ENCODE data around the gene CD302. TPM values are rescaled to one million over a fixed set of nuclear protein-coding genes. Genes with fewer than 3 reads are reported as not detected.

CD302 gene
- total and polyA plus RNA-seq, 2 donors (not counting 3 experiments of a cell fraction or from before 2014, with no cell fraction given), result 10.4 to 10.6 TPM

DNA sequence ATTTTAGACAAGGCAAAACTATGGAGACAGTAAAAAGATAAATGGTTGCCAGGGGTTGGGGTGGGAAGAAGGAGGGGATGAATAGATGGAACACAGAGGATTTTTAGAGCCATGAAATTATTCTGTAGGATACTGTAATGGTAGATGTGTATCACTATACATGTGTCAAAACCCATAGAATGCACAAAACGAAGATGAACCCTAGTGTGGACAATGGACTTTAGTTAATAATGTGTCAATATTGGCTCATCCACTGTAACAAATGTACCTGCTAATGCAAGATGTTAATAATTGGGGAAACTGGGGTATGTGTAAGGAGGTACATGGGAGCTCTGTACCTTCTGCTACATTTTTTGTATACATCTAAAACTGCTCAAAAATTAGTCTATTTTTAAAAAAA, 1.8 kb upstream of the CD302 start:
- DNase-seq (ENCODE audit: low read depth, low spot score) (no peak), FAIRE-seq (no peak)
- no peaks in the 10 kb centered on the region for H3K9me1 ChIP-seq (replicated peaks; ENCODE audit: control insufficient read depth, extremely low read depth, insufficient read depth, low read length)
- no peak overlapping the region for H3K9ac ChIP-seq (replicated peaks; ENCODE audit: extremely low read depth, insufficient read depth, low read length)
- no peaks in the 10 kb centered on the region for H4K20me1 ChIP-seq (replicated peaks; ENCODE audit: control insufficient read depth, extremely low read depth, insufficient read depth, low read length)
- TF ChIP-seq, protein P1, sequence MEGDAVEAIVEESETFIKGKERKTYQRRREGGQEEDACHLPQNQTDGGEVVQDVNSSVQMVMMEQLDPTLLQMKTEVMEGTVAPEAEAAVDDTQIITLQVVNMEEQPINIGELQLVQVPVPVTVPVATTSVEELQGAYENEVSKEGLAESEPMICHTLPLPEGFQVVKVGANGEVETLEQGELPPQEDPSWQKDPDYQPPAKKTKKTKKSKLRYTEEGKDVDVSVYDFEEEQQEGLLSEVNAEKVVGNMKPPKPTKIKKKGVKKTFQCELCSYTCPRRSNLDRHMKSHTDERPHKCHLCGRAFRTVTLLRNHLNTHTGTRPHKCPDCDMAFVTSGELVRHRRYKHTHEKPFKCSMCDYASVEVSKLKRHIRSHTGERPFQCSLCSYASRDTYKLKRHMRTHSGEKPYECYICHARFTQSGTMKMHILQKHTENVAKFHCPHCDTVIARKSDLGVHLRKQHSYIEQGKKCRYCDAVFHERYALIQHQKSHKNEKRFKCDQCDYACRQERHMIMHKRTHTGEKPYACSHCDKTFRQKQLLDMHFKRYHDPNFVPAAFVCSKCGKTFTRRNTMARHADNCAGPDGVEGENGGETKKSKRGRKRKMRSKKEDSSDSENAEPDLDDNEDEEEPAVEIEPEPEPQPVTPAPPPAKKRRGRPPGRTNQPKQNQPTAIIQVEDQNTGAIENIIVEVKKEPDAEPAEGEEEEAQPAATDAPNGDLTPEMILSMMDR (IDR thresholded peaks at IDR 0.05; ENCODE audit: extremely low read depth in 1 of 2, insufficient read depth in 1 of 2, low read depth in 1 of 2, low read length in 2 of 2), result no peak
- TF ChIP-seq POLR2AphosphoS5 (IDR thresholded peaks at IDR 0.05; ENCODE audit: insufficient read depth, low read depth, low read length) (no peak), JUN (IDR thresholded peaks at IDR 0.05; ENCODE audit: borderline replicate concordance, insufficient read depth, insufficient read length, low read depth) (no peak), MYC (IDR thresholded peaks at IDR 0.05; ENCODE audit: low read depth, low read length) (no peak)
- dilution Hi-C loops (cut with MboI; ENCODE audit: extremely low pct_ligation_motif_present, low sequenced_read_pairs), result no loop called here
- no peak overlapping the region for H3K4me2 ChIP-seq (ENCODE audit: insufficient read depth, low read length)
- POLR2A ChIA-PET, result no interaction called here
- intact Hi-C loops (cut with micrococcal nuclease), result loop anchor here (5.0 kb wide), 3 partner anchors 88 to 142 kb away; partner anchors contain the start of gene MARCHF7
- H3K27ac ChIP-seq (ENCODE audit: insufficient read depth, low read depth, low read length), result no peak overlapping the region
- H3K4me1 ChIP-seq (ENCODE audit: control insufficient read depth, extremely low read depth, insufficient read depth, low read length), result peaks cover 23% of the 10 kb centered on the region
- H3K36me3 ChIP-seq (ENCODE audit: control insufficient read depth in 2 of 2, extremely low read depth in 1 of 2, insufficient read depth in 2 of 2, low read length in 2 of 2), result no peaks in the 10 kb centered on the region
- BruUV-seq (replicated peaks), result no TSS peak
- H3K9me3 ChIP-seq (replicated peaks; ENCODE audit: control insufficient read depth, insufficient read depth, low read length), result no peaks in the 10 kb centered on the region
- no peaks in the 10 kb centered on the region for H3K27me3 ChIP-seq (ENCODE audit: control insufficient read depth in 2 of 2, insufficient read depth in 2 of 2, low read length in 2 of 2)
- no peak overlapping the region for H3K4me3 ChIP-seq (replicated peaks in 1 of 3; ENCODE audit: insufficient read depth in 1 of 3, low read depth in 1 of 3, low read length in 3 of 3)
- no peak overlapping the region for H2AFZ ChIP-seq (ENCODE audit: low read depth, low read length)
- CTCF ChIA-PET, result interaction anchor here (1.4 kb wide), 1 partner anchor 122 kb away, joined by 4 read pairs; no protein-coding TSS in a partner anchor
- H3K79me2 ChIP-seq (ENCODE audit: control insufficient read depth, insufficient read depth, low read length), result peaks cover 11% of the 10 kb centered on the region

DNA sequence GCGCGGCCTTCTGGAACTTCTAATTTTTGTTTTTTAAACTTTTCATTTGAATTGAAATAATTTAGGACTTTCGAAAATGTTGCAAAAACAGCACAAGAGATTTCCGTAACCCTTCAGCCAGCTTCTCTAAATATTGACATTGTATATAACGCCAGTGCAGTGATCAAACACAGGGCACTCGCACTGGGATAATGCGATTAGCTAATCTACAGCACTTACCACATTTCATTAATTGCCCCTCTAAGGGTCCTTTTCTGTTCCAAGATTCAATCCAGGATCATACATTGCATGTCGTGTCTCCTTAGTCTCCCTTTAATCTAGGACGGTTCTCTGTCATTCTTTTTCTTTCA, 343 bp upstream of the CD302 start:
- CTCF ChIA-PET, result interaction anchor here (3.3 kb wide), 1 partner anchor 42 kb away, joined by 12 read pairs; no protein-coding TSS in a partner anchor
- Histone ChIP-seq H3K9ac (replicated peaks; ENCODE audit: extremely low read depth, insufficient read depth, low read length) (peak overlapping the region; percentile 32), H4K20me1 (replicated peaks; ENCODE audit: control insufficient read depth, extremely low read depth, insufficient read depth, low read length) (no peaks in the 10 kb centered on the region), H3K4me3 (replicated peaks in 1 of 3; ENCODE audit: insufficient read depth in 1 of 3, low read depth in 1 of 3, low read length in 3 of 3) (peak overlapping the region; percentile 24 to 84 (median 70)), H3K27me3 (ENCODE audit: control insufficient read depth in 2 of 2, insufficient read depth in 2 of 2, low read length in 2 of 2) (no peaks in the 10 kb centered on the region), H3K79me2 (ENCODE audit: control insufficient read depth, insufficient read depth, low read length) (peaks cover 11% of the 10 kb centered on the region), H3K36me3 (ENCODE audit: control insufficient read depth in 2 of 2, extremely low read depth in 1 of 2, insufficient read depth in 2 of 2, low read length in 2 of 2) (no peaks in the 10 kb centered on the region), H3K4me1 (ENCODE audit: control insufficient read depth, extremely low read depth, insufficient read depth, low read length) (peaks cover 27% of the 10 kb centered on the region), H3K9me3 (replicated peaks; ENCODE audit: control insufficient read depth, insufficient read depth, low read length) (no peaks in the 10 kb centered on the region), H3K4me2 (ENCODE audit: insufficient read depth, low read length) (peak overlapping the region; percentile 81), H2AFZ (ENCODE audit: low read depth, low read length) (peak overlapping the region; percentile 79), H3K27ac (ENCODE audit: insufficient read depth, low read depth, low read length) (no peak overlapping the region), H3K9me1 (replicated peaks; ENCODE audit: control insufficient read depth, extremely low read depth, insufficient read depth, low read length) (no peaks in the 10 kb centered on the region)
- no TSS peak for BruUV-seq (replicated peaks)
- no peak for DNase-seq (ENCODE audit: low read depth, low spot score)
- dilution Hi-C loops (cut with MboI; ENCODE audit: extremely low pct_ligation_motif_present, low sequenced_read_pairs) (no loop called here), intact Hi-C loops (cut with micrococcal nuclease) (loop anchor here (5.0 kb wide), 3 partner anchors 86 to 144 kb away; partner anchors contain the start of gene MARCHF7)
- no peak for TF ChIP-seq MYC (IDR thresholded peaks at IDR 0.05; ENCODE audit: low read depth, low read length)
- TF ChIP-seq, protein P2, sequence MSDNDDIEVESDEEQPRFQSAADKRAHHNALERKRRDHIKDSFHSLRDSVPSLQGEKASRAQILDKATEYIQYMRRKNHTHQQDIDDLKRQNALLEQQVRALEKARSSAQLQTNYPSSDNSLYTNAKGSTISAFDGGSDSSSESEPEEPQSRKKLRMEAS (IDR thresholded peaks at IDR 0.05; ENCODE audit: insufficient read depth, insufficient read length), result no peak
- POLR2A ChIA-PET, result no interaction called here
- FAIRE-seq, result peak; percentile 68

All from endothelial cell of umbilical vein (primary cell).